PC-9 (cell line): ENCODE results near the gene CNN2.

Experiments used
- CTCF ChIP-seq: fragments of 200-600 bp; sonication (generic); conservative IDR thresholded peaks from 2 replicates; pipeline ENCODE4 v1.6.1; 2017; ENCODE audit warnings: mixed run types, antibody characterized with exemption, mild to moderate bottlenecking, moderate library complexity
- EZH2 ChIP-seq: fragments of 200-600 bp; sonication (generic); IDR thresholded peaks from 2 replicates; pipeline ENCODE4 v1.8.0; 2017; ENCODE audit warnings: antibody characterized with exemption, low read depth

GRCh38 chr19:1004204-1004802 lies 22.1 kb upstream of the CNN2 start:
- TF ChIP-seq EZH2: no peak
- no peak for TF ChIP-seq CTCF
